GM18870 (cell line): ENCODE data around the gene HSPA13.
A peak's percentile ranks its signal among the peaks of the same experiment; 100 is the strongest.
"Not testable (repeated sequence)": the region's sequence is repeated elsewhere in the genome, so short reads cannot be mapped to it uniquely, and the experiment has no call there.

Experiments
- ATAC-seq: cut with Tn5 transposase; IDR thresholded peaks from one replicate; pipeline ENCODE4 v1.9.1; 2021; ENCODE audit warnings: moderate library complexity; ENCODE audit not compliant: unreplicated experiment

The HSPA13 gene, protein sequence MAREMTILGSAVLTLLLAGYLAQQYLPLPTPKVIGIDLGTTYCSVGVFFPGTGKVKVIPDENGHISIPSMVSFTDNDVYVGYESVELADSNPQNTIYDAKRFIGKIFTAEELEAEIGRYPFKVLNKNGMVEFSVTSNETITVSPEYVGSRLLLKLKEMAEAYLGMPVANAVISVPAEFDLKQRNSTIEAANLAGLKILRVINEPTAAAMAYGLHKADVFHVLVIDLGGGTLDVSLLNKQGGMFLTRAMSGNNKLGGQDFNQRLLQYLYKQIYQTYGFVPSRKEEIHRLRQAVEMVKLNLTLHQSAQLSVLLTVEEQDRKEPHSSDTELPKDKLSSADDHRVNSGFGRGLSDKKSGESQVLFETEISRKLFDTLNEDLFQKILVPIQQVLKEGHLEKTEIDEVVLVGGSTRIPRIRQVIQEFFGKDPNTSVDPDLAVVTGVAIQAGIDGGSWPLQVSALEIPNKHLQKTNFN

DNA sequence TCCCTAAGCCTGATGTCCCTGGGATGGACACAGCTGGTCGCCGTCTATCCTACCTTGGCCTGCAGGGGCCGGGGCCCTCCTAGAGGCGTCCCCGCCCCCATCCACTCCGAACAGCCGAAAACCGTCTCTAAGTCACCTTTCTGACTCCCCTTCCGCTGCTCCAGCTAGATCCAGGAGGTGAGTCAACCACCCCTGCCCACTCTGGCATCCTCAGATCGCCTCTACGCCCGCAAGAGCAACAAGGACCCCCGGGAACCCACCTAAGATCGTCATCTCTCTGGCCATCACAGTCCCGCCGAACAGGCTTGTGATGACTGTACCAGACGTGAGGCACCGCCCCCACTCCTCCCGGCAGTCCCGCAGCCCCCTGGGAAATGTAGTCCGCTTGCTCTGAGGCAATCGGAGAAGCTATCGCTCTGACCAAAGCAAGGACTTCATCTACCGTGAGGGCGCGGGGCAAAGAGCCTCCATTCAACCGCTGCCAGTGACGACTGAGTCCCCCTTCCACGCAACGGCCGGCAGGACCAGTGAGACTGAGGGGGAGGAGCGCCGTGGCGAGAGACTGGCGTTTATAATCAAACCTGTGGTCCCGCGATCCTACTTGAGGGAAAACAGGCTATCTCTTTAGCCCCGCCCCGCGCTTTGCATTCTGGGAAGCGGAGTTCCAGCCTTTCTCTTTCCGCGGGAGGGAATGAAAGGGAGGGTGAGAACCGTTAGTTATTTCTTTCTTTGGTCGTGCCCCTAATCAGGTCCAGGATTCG is at the start of gene HSPA13:
TSS of gene HSPA13 (minus strand) at position 312 of the 761 bp plus-strand sequence. CDS start at position 285, 27 bp downstream.
- peak; percentile 98 for ATAC-seq

GRCh38 chr21:14418920-14419319 is 36.0 kb upstream of the HSPA13 start:
- no peak for ATAC-seq

DNA sequence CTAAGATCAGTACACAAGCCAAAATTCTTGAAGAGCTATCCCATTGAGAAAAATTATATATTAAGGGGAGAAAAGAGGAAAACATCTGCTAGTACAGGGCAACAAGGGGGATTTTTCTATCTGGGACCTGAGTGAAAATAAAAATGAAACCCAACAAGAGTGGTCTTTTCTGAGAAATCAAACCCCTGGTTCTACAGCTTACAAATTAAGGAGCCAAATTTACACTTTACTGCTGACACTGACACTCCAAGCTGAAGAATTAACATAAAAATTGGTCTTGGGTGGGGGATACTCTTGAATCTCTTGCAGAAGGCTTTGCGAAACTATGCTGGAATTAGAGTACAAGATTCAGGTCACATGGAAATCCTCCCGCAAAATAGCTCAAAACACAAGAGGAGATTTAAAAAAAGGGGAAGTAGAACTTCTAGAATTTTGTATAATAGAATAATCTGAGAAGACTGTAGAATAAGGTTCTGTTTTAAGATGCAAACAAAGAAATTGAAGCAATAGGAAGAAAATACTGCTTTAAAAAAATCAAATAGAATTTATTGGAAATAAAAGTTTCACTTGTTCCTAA is 32.1 kb upstream of the HSPA13 start:
- ATAC-seq = no peak

DNA sequence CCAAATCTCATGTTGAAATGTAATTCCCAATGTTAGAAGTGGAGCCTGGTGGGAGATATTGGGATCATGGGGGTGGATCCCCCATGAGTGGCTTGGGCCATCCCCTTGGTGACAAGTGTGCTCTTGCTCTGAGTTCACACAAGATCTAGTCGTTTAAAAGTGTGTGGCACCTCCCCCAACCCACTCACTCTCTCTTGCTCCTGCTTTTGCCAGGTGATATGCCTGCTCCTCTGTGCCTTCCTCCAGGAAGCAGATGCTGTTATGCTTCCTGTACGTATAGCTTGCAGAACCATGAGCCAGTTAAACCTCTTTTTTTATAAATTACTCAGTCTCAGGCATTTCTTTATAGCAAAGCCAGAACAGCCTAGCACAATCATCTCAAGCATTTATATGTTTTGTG is 23.0 kb upstream of the HSPA13 start:
- no peak for ATAC-seq

DNA sequence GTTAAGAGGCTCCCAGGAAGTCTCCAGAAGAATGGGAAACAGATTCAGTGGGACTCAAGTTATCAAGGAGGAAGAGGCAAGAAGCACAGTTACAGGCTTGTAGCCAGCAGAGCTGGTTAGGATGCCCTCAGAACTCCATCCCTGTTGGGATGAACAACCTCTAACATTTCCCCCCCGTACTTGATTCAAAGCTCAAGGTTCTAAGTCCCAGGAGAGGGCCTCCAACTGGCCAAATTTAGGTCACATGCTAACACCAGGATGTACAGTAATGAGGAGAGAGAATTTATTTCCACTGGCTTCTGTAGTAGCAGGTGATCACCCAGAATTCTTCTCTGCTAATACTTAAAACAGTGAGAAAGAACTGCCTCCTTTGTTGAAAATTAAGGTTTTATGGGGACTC is 22.3 kb upstream of the HSPA13 start:
- no peak for ATAC-seq

DNA sequence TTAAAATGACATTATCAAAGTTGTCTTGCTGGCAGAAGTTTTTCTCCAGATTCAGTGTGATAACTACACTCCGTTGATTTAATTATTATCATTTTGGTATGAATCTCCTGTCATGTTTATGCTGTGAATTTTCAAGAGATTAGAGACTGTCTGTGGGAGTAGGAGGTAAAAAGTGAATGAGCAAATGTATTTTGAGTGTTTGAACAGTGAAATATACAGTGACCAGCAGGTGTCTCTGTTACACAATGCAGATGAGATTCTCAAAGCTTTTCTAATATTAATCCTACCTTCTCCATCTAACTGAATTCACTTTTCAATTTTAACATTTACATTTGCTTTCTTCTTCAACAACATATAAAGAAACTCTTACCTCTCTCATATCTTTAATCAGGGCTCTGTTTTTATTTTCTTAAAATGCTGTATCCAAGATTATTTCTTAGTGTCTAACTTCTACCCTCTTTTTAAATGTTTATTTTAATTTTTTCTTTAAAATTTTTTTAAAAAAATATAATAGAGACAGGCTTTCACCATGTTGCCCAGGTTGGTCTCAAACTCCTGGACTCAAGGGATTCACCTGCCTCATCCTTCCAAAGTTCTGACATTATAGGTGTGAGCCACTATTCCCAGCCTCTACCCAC is 20.9 kb upstream of the HSPA13 start:
- no peak for ATAC-seq

DNA sequence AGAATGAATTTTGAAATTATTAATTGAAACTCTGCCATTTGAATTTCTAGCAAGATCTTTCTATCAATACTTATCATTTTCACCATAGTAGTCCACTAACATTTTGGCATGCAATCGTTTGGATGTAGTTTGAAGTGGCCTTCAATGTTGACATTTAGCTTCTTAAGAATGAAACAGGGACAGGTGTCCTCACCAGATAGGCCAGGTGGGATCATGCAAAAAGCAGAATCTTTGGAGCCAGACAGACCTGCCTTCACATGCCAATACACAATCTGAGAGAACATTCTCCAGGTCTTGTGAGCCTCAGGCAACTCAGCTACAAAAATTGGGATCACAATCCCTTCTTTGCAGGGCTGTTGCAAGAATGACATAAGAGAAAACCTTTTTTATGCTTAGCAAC is 18.3 kb upstream of the HSPA13 start:
- no peak for ATAC-seq

DNA sequence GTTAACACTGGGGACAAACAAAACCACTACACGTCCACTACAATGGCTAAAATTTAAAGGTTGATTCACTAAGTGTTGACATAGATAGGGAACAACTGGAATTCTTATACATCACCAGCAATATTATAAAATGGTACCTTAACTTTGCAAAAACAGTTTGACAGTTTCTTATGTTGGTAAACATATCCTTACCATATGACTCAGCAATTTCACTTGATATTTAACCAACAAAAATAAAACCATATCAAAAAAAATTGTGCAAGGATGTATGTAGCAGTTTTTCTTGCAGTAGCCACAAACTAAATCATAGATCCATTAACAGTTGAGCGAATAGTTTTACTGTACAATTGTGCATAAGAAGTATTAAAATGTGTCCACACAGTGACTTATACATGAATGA is 5.3 kb upstream of the HSPA13 start:
- ATAC-seq = no peak

- no peak for ATAC-seq
These were observed 1.5 kb upstream of the HSPA13 start for GRCh38 chr21:14384453-14384852.

DNA sequence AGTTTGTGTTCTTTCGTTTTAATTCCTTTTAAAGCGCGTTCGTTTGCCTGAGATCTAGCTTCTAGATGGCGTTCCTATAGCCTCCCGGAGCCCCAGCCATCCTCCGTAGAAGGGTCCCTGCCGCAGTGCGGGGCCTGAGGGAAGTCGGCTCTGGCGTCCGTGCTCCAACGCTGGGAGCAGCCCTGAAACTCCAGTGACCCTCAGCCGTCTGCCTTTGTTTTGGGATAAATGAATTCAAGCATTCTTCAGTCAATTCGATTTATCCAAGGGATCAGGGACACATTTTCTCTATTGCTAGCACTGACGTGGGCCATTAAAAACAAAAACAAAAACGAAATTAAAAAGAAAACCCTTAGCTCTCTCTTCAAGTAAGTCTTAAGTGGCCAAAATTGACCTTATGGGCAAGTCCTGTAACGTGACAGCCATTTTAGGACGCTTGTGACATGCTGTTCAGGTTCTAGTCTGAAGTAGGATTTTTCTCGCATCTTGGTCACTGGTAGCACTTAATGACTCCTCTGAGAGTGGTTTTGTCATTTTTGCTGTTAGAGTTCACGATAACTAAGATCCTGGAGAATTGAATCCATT is 742 bp upstream of the HSPA13 start:
- ATAC-seq = peak; percentile 12

- peak; percentile 0 for ATAC-seq
These were observed 486 bp downstream of the HSPA13 start for GRCh38 chr21:14382486-14382834.

DNA sequence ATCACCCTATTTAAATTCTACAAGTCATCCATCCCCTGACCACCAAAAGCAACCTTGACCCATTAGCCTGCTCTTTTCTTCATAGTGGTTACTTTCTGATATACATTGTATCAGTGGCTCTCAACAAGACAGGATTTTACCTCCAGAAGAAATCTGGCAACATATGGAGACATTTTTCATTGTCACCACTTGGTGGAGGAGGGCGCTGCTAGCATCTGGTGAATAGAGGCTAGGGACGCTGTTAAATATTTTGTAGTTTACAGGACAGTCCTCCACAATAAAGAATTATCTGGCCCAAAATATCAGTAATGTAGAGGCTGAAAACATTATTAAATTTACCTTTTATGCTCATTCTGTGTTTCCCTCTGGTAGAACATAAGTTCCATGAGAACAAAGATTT is 6.1 kb downstream of the HSPA13 start:
- no peak for ATAC-seq

GRCh38 chr21:14366998-14367397 is 15.9 kb downstream of the HSPA13 start:
- no peak for ATAC-seq

- no peak for ATAC-seq
These were observed 21.0 kb downstream of the HSPA13 start for GRCh38 chr21:14361958-14362357.

GRCh38 chr21:14358775-14359174 is 24.2 kb downstream of the HSPA13 start:
- no peak for ATAC-seq

- no peak for ATAC-seq
These were observed 26.2 kb downstream of the HSPA13 start for GRCh38 chr21:14356746-14357145.

DNA sequence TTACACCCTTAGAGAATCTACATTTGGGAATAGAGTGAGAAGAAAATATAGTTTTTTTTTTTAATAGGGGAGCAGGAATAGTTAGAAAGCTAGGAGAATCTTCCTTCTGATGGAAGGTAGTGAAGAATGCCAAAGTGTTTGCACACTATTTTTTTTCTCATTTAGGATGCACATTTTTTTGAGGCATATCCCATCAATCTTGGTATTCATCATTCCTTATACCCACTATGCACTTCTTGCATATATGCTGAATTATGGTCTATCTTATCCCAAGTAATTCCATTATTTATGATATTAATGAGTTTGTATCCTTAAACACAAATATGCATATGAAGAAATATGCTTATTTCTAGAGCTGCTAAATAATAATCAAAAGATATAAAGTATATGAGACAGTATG is 28.4 kb downstream of the HSPA13 start:
- ATAC-seq = no peak

GRCh38 chr21:14353726-14354125 is 29.2 kb downstream of the HSPA13 start:
- no peak for ATAC-seq

- no peak for ATAC-seq
These were observed 29.7 kb downstream of the HSPA13 start for GRCh38 chr21:14353231-14353630.

GRCh38 chr21:14327346-14327745 is 55.6 kb downstream of the HSPA13 start:
- not testable (repeated sequence) for ATAC-seq

- ATAC-seq = no peak
These were observed 57.4 kb downstream of the HSPA13 start for GRCh38 chr21:14325595-14325994.
